Activated CD8-positive, alpha-beta T cell treated with anti-CD3 and anti-CD28 coated beads, Interleukin-2, amount 10 ng/mL, durations not matched to agents 7 days and 5 days (primary cell): ENCODE results near the gene SLC16A10. TPM values are rescaled to one million over a fixed set of nuclear protein-coding genes. Genes with fewer than 3 reads are reported as not detected.
"Not testable (repeated sequence)": the region's sequence is repeated elsewhere in the genome, so short reads cannot be mapped to it uniquely, and the experiment has no call there.

Source experiments
- ATAC-seq: fragments of 150-1000 bp; cut with Tn5 transposase; one replicate; pipeline ENCODE4 v1.10.0; 2021; ENCODE audit warnings: moderate library complexity
- CTCF ChIA-PET: fragments of 350-600 bp; sonication (Branson Sonifier 250); formaldehyde crosslinking; loops from one replicate; lab custom pipeline; 2021; ENCODE audit warnings: antibody characterized with exemption; lab: Charles Lee
- POLR2A ChIA-PET: fragments of 350-600 bp; sonication (Branson Sonifier 250); formaldehyde crosslinking; loops from one replicate; lab custom pipeline; 2021; ENCODE audit warnings: antibody characterized with exemption; lab: Charles Lee
- DNase-seq: peaks from one replicate; pipeline ENCODE4 v3.0.0-alpha.2; 2020
- H3K27ac Mint-ChIP-seq: one replicate; pipeline ENCODE4 v1.8.0; 2021; ENCODE audit warnings: mild to moderate bottlenecking, mixed read lengths
- H3K27me3 Mint-ChIP-seq: one replicate; pipeline ENCODE4 v1.8.0; 2021; ENCODE audit warnings: low read depth, mixed read lengths
- H3K36me3 Mint-ChIP-seq: one replicate; pipeline ENCODE4 v1.8.0; 2021; ENCODE audit warnings: low read depth, mixed read lengths
- H3K4me1 Mint-ChIP-seq: one replicate; pipeline ENCODE4 v1.8.0; 2021; ENCODE audit warnings: low read depth, mixed read lengths
- H3K4me3 Mint-ChIP-seq: one replicate; pipeline ENCODE4 v1.8.0; 2021; ENCODE audit warnings: mild to moderate bottlenecking, mixed read lengths
- H3K9me3 Mint-ChIP-seq: one replicate; pipeline ENCODE4 v1.8.0; 2022; ENCODE audit warnings: mixed read lengths; ENCODE audit not compliant: insufficient read depth
- total RNA-seq, 2 experiments: library from RNA; stranded (reverse); gene quantifications; one replicate each; pipeline ENCODE4 v1.2.3, GENCODE V29; 2021

The SLC16A10 gene
- total RNA-seq, 2 experiments from 2014 or later, result 6.3 to 6.4 TPM

DNA sequence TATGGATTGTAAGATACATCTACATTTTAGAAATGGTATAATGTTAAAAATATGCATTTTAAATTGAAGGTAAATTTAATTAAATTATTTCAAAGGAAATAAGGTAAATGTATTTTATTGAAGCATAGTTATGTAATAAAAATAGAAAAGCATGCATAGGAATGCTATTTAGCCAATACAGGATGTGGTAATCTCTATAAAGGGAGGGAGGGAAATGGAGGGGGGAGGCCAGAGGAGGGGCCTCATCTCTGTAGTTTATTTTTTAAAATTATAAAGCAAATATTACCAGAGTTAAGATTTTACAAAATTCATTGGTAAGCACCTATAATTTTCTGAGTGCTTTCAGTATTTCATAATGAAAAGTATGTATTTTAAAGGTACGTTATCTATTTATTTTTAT is 27.2 kb downstream of the SLC16A10 start:
- POLR2A ChIA-PET, result no interaction called here
- Mint-ChIP-seq H3K36me3 (no peaks in the 10 kb centered on the region), H3K27me3 (no peaks in the 10 kb centered on the region), H3K27ac (no peak overlapping the region), H3K9me3 (no peaks in the 10 kb centered on the region), H3K4me3 (no peak overlapping the region), H3K4me1 (peaks cover 23% of the 10 kb centered on the region)
- ATAC-seq, result no peak
- CTCF ChIA-PET, result no interaction called here
- DNase-seq, result no peak

DNA sequence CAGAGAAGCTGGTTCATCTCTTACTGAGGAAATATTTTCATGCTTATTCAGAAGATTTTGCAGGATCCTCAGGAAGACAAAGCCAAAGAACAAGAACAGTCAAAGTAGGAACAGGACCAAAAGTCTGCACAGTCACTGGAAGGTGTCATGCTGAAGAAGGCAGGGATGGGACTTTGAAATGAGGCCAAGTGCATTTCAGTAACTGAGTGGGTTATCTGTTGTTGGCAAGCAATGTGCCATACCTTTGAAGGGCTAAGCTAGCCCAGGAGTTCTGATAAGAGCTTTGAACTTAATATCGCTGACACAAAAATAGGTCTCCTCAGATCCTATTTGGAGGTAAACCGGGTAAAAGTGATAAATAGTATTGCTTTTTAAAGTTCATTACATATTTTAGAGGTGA is 31.5 kb downstream of the SLC16A10 start:
- ATAC-seq, result no peak
- ChIA-PET POLR2A (no interaction called here), CTCF (interaction anchor here (0.7 to 1.1 kb wide), 2 partner anchors 44 to 63 kb away, joined by 3 read pairs; no protein-coding TSS in a partner anchor)
- no peak for DNase-seq
- peaks cover 30% of the 10 kb centered on the region for H3K4me1 Mint-ChIP-seq
- H3K27me3 Mint-ChIP-seq, result no peaks in the 10 kb centered on the region
- no peaks in the 10 kb centered on the region for H3K9me3 Mint-ChIP-seq
- H3K4me3 Mint-ChIP-seq, result no peak overlapping the region
- no peak overlapping the region for H3K27ac Mint-ChIP-seq
- no peaks in the 10 kb centered on the region for H3K36me3 Mint-ChIP-seq

DNA sequence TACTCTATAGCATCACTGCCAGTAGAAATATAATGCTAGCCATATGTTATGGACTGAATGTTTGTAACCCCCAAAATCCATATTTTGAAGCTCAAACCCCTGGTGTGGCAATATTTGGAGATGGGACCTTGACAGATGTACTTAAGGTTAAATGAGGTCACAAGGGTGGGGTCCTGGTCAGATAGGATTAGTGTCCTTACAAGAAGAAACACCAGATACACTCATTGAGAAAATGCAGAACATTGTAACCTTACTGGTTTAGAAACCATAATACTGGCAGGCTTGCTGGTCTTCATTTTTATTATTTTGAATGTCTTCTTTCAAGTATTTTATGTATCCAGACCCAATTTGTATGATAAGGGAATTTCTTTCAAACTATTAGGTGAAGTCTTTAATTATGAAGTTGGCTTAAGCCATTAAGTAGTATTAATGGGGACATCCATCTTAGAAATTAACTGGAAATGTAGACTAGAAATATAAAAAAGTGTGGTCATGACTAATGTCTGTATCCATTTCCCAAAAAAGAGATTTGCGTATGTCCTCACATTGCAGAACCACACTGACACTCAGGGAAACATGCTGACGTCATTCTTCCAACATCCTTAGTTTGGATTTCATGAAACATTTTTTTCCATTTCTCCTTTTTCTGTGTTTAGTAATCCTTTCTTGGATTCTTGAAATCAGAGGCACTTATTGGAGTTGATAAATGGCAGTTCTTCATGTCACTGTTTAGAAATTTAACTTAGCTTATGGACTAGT is 32.4 kb downstream of the SLC16A10 start:
- Mint-ChIP-seq H3K9me3 (no peaks in the 10 kb centered on the region), H3K27me3 (no peaks in the 10 kb centered on the region), H3K4me1 (peaks cover 25% of the 10 kb centered on the region), H3K4me3 (no peak overlapping the region), H3K36me3 (no peaks in the 10 kb centered on the region), H3K27ac (no peak overlapping the region)
- ATAC-seq, result no peak
- no peak for DNase-seq
- POLR2A ChIA-PET, result interaction anchor here (1.0 kb wide), 1 partner anchor 34 kb away, joined by 4 read pairs; no protein-coding TSS in a partner anchor
- CTCF ChIA-PET, result interaction anchor here (1.1 kb wide), 1 partner anchor 43 kb away, joined by 3 read pairs; no protein-coding TSS in a partner anchor

DNA sequence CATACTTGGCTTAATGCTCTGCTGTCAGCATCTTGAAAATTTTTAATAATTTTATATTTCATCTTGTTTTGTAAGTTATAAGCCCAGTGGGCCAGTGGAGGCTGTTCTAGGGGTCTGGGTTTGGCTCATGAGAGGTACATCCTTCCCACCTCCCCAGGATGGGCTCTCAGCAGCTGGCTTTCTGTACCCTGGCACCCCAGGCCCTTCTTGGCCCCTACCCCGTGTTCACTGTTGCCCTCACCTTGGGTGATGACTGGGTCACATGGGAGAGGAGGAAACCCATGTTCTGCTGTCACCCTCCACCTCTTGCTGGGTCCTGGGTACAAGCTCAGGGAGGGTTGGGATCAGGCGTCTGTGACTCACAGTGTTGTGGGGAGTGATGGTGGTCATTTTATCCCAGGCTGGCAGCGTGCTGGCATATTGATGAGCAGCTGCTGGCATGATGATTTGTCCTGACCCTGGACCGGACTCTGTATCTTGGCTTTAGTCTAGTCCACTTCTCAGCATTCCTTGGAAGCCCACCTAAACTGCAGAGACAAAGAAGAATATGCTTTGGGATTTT is 34.6 kb downstream of the SLC16A10 start:
- Mint-ChIP-seq H3K4me1 (peaks cover 16% of the 10 kb centered on the region), H3K4me3 (no peak overlapping the region), H3K9me3 (no peaks in the 10 kb centered on the region), H3K27ac (peak overlapping the region; percentile 6), H3K36me3 (no peaks in the 10 kb centered on the region), H3K27me3 (no peaks in the 10 kb centered on the region)
- ChIA-PET POLR2A (no interaction called here), CTCF (interaction anchor here (1.5 kb wide), 1 partner anchor 17 kb away, joined by 3 read pairs; no protein-coding TSS in a partner anchor)
- ATAC-seq, result peak; percentile 23
- no peak for DNase-seq

DNA sequence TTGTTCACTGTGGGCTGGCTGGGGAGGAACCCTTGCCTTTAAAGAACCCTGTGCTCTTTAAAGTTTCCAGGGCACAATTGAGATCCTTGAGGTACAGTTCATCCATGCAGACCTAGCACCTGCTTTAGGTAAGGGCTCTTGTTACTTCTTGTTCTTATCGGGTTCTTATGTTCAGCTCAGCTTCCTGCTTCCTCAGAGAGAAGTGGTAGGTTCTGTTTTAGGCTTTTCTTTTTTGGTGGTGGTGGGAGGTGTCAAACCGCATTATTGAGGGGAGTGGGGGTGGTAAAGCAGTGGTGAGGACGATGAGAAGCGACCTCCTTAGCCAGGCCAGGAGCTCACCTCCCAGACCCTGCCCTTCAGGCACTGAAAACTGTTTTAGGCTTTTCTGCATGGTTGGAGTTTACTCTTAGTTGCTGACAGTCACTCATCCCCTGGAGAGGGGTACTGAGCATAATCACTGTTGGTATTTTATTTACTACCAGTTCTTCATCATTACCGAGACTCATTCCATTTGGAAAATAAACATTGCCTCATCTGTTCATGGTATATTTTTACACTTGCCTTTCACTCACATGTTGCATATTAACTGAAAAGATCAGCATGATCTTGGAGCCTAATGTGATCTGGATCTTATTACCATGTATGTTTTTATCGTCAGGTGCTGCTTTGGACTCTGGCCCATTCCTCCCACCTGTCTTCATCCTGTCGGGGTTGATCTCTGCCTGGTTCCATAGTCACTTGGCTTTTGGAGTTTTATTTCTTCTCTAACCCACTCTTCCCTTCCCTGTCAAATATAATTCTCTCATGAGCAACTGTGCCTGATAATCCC is 35.4 kb downstream of the SLC16A10 start:
- DNase-seq (no peak), ATAC-seq (peak; percentile 58)
- H3K4me1 Mint-ChIP-seq, result peaks cover 16% of the 10 kb centered on the region
- peak overlapping the region; percentile 53 for H3K27ac Mint-ChIP-seq
- no peaks in the 10 kb centered on the region for H3K9me3 Mint-ChIP-seq
- H3K4me3 Mint-ChIP-seq, result no peak overlapping the region
- H3K27me3 Mint-ChIP-seq, result no peaks in the 10 kb centered on the region
- ChIA-PET POLR2A (interaction anchor here (0.6 kb wide), 1 partner anchor 47 kb away, joined by 3 read pairs; no protein-coding TSS in a partner anchor), CTCF (interaction anchor here (0.8 to 1.5 kb wide), 2 partner anchors 17 to 88 kb away, joined by 3 to 4 read pairs; no protein-coding TSS in a partner anchor)
- H3K36me3 Mint-ChIP-seq, result no peaks in the 10 kb centered on the region

DNA sequence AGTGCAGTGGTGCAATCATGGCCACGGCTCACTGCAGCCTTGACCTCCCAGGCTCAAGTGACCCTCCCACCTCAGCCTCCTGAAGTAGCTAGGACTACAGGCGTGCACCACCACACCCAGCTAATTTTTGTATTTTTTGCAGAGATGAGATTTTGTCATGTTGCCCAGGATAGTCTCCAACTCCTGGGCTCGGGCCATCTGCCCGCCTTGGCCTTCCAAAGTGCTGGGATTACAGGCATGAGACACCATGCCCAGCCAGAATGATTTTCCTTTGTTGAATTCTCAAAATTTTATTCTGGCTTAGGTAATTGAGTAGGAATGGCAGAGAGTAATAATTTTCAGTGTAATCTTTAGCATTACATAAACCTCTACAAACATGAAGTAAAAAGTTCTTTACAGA is 37.1 kb downstream of the SLC16A10 start:
- Mint-ChIP-seq H3K4me1 (peaks cover 16% of the 10 kb centered on the region), H3K4me3 (no peak overlapping the region), H3K27me3 (no peaks in the 10 kb centered on the region), H3K36me3 (no peaks in the 10 kb centered on the region), H3K27ac (no peak overlapping the region), H3K9me3 (no peaks in the 10 kb centered on the region)
- DNase-seq (no peak), ATAC-seq (no peak)
- POLR2A ChIA-PET, result no interaction called here
- CTCF ChIA-PET, result no interaction called here

DNA sequence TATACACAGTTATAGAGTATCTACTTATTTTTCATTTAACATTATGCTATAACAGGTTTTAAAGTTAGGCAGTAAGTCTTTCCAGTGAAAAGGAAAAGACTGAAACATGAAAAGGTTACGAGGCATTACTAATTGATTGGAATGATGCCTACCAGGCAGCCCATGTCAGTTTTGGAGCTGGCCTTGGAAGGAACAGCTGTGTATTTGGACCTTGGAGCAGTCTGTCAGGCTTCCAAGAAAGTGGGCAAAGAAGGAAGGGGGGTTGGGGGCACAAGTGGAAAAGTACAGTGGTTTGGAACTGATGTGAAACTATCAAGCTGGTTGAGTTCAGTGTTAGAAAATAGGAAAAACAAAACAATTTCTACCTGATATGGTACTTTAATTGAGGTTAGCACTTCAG is 41.7 kb downstream of the SLC16A10 start:
- ATAC-seq, result no peak
- H3K4me3 Mint-ChIP-seq, result no peak overlapping the region
- H3K36me3 Mint-ChIP-seq, result no peaks in the 10 kb centered on the region
- POLR2A ChIA-PET, result no interaction called here
- H3K27me3 Mint-ChIP-seq, result no peaks in the 10 kb centered on the region
- no peaks in the 10 kb centered on the region for H3K4me1 Mint-ChIP-seq
- CTCF ChIA-PET, result interaction anchor here (0.7 kb wide), 1 partner anchor 596 kb away, joined by 3 read pairs; no protein-coding TSS in a partner anchor
- no peaks in the 10 kb centered on the region for H3K9me3 Mint-ChIP-seq
- DNase-seq, result no peak
- H3K27ac Mint-ChIP-seq, result no peak overlapping the region

DNA sequence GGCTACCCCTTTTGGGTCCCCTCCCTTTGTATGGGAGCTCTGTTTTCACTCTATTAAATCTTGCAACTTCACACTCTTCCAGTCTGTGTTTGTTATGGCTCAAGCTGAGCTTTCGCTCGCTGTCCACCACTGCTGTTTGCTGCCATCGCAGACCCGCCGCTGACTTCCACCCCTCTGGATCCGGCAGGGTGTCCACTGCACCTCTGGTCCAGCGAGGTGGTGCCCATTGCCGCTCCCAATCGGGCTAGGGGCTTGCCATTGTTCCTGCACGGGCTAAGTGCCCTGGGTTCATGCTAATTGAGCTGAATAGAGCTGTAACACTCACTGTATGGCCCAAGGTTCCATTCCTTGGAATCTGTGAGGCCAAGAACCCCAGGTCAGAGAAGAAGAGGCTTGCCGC is 43.7 kb downstream of the SLC16A10 start:
- ATAC-seq, H3K9me3 Mint-ChIP-seq, H3K27ac Mint-ChIP-seq, H3K4me1 Mint-ChIP-seq, H3K36me3 Mint-ChIP-seq, DNase-seq, H3K27me3 Mint-ChIP-seq, POLR2A ChIA-PET, H3K4me3 Mint-ChIP-seq: not testable (repeated sequence)
- CTCF ChIA-PET, result interaction anchor here (0.8 to 1.5 kb wide), 2 partner anchors 73 to 347 kb away, joined by 3 to 4 read pairs; no protein-coding TSS in a partner anchor

DNA sequence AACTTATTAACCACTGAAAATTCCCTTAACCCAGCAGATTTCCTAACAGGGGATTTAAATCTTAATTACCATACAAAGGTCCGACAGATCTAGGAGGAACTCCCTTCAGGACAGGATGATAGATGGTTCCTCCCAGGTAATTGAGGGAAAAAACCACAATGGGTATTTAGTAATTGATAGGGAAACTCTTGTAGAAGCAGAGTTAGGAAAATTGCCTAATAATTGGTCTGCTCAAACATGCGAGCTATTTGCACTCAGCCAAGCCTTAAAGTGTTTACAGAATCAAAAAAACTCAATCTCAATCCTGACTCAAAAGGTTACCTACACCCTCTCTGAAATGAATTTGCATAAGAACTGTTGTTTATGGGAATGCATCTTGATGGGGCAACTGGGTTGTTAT is 45.4 kb downstream of the SLC16A10 start:
- DNase-seq, H3K4me3 Mint-ChIP-seq, H3K9me3 Mint-ChIP-seq, H3K27ac Mint-ChIP-seq, ATAC-seq, CTCF ChIA-PET, H3K36me3 Mint-ChIP-seq, H3K4me1 Mint-ChIP-seq, H3K27me3 Mint-ChIP-seq, POLR2A ChIA-PET: not testable (repeated sequence)

DNA sequence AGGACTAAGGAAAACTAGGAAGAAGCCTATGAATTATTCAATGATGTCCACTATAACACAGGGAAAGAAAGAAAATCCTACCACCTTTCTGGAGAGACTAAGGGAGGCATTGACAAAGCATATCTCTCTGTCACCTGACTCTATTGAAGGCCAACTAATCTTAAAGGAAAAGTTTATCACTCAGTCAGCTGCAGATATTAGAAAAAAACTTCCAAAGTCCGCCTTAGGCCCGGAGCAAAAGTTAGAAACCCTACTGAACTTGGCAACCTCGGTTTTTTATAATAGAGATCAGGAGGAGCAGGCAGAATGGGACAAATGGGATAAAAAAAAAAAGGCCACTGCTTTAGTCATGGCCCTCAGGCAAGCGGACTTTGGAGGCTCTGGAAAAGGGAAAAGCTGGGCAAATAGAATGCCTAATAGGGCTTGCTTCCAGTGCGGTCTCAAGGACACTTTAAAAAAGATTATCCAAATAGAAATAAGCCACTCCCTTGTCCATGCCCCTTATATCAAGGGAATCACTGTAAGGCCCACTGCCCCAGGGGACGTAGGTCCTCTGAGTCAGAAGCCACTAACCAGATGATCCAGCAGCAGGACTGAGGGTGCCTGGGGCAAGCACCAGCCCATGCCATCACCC is 47.0 kb downstream of the SLC16A10 start:
- CTCF ChIA-PET, H3K27ac Mint-ChIP-seq, H3K4me3 Mint-ChIP-seq, POLR2A ChIA-PET, H3K9me3 Mint-ChIP-seq, H3K4me1 Mint-ChIP-seq, H3K27me3 Mint-ChIP-seq, ATAC-seq, DNase-seq, H3K36me3 Mint-ChIP-seq: not testable (repeated sequence)

DNA sequence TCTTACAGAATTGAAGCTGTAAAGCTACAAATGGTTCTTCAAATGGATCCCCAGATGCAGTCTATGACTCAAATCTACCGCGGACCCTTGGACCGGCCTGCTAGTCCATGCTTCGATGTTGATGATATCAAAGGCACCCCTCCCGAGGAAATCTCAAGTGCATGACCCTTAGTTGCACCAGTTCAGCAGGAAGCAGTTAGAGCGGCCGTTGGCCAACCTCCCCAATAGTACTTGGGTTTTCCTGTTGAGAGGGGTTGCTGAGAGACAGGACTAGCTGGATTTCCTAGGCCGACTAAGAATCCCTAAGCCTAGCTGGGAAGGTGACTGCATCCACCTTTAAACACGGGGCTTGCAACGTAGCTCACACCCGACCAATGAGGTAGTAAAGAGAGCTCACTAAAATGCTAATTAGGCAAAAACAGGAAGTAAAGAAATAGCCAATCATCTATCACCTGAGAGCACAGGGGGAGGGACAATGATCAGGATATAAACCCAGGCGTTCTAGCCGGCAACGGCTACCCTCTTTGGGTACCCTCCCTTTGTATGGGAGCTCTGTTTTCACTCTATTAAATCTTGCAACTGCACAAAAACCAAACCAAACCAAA is 50.3 kb downstream of the SLC16A10 start:
- POLR2A ChIA-PET, CTCF ChIA-PET: not testable (repeated sequence)
- H3K36me3 Mint-ChIP-seq, result peaks cover 10% of the 10 kb centered on the region

More for the DNA sequence above, 50.3 kb downstream of the SLC16A10 start:
- H3K4me3 Mint-ChIP-seq, H3K4me1 Mint-ChIP-seq, H3K9me3 Mint-ChIP-seq, H3K27ac Mint-ChIP-seq, DNase-seq, ATAC-seq, H3K27me3 Mint-ChIP-seq: not testable (repeated sequence)
